Liver (tissue), 9 donors: ENCODE results near the gene PLK3. TPM values are rescaled to one million over a fixed set of nuclear protein-coding genes. Genes with fewer than 3 reads are reported as not detected.

Source experiments
- DNase-seq: peaks from one replicate; pipeline ENCODE4 v3.0.0-alpha.2; 2017; ENCODE audit warnings: low spot score
- H3K27ac ChIP-seq, 2 donors: one replicate each; pipeline ENCODE4 v1.7.0; 2013; ENCODE audit warnings: inconsistent platforms in 2 of 2, low read length in 2 of 2, control low read depth in 1 of 2, low read depth in 1 of 2, mild to moderate bottlenecking in 1 of 2
- H3K27me3 ChIP-seq, 4 donors: one replicate each; pipeline versions ENCODE4 v1.6.1 to v1.7.0; 2013; ENCODE audit warnings: low read length in 3 of 4, inconsistent platforms in 1 of 4, mild to moderate bottlenecking in 1 of 4, moderate library complexity in 1 of 4; ENCODE audit not compliant: control insufficient read depth in 4 of 4, insufficient read depth in 4 of 4
- H3K36me3 ChIP-seq, 4 donors: one replicate each; pipeline versions ENCODE4 v1.6.1 to v1.7.0; 2013; ENCODE audit warnings: low read length in 3 of 4, mild to moderate bottlenecking in 3 of 4, low read depth in 1 of 4, moderate library complexity in 1 of 4; ENCODE audit not compliant: control insufficient read depth in 4 of 4, insufficient read depth in 3 of 4
- H3K4me1 ChIP-seq, 4 donors: one replicate each; pipeline versions ENCODE4 v1.6.1 to v1.7.0; 2013; ENCODE audit warnings: low read length in 3 of 4, mild to moderate bottlenecking in 3 of 4, moderate library complexity in 1 of 4; ENCODE audit not compliant: control insufficient read depth in 4 of 4, insufficient read depth in 4 of 4
- H3K4me3 ChIP-seq, 3 donors: one replicate each; pipeline versions ENCODE4 v1.6.1 to v1.7.0; 2013; ENCODE audit warnings: low read length in 3 of 3, control low read depth in 1 of 3, low read depth in 1 of 3, mild to moderate bottlenecking in 1 of 3
- H3K9ac ChIP-seq, 2 donors: one replicate each; pipeline ENCODE4 v1.7.0; 2013; ENCODE audit warnings: low read length in 2 of 2, mild to moderate bottlenecking in 2 of 2, moderate library complexity in 2 of 2, control low read depth in 1 of 2, low read depth in 1 of 2
- H3K9me3 ChIP-seq, 4 donors: one replicate each; pipeline versions ENCODE4 v1.6.1 to v1.7.0; 2013; ENCODE audit warnings: low read length in 3 of 4; ENCODE audit not compliant: control insufficient read depth in 4 of 4
- FOXA1 ChIP-seq: IDR thresholded peaks from 2 replicates; pipeline ENCODE4 v1.6.1; 2016; ENCODE audit warnings: antibody characterized with exemption
- FOXA2 ChIP-seq: IDR thresholded peaks from 2 replicates; pipeline ENCODE4 v1.6.1; 2016; ENCODE audit warnings: antibody characterized with exemption
- GABPA ChIP-seq, 2 donors: IDR thresholded peaks in 1 of 2; conservative IDR thresholded peaks in 1 of 2; 2 replicates each; pipeline ENCODE4 v1.6.1; 2016; ENCODE audit warnings: antibody characterized with exemption in 2 of 2, mild to moderate bottlenecking in 1 of 2, moderate library complexity in 1 of 2
- HNF4G ChIP-seq: IDR thresholded peaks from 2 replicates; pipeline ENCODE4 v1.6.1; 2016; ENCODE audit warnings: antibody characterized with exemption
- JUND ChIP-seq, 2 donors: IDR thresholded peaks; 2 replicates each; pipeline ENCODE4 v1.6.1; 2016; ENCODE audit warnings: antibody characterized with exemption in 2 of 2
- NR2F2 ChIP-seq: IDR thresholded peaks from 2 replicates; pipeline ENCODE4 v1.6.1; 2016; ENCODE audit warnings: antibody characterized with exemption
- RXRA ChIP-seq, 2 donors: IDR thresholded peaks; 2 replicates each; pipeline ENCODE4 v1.6.1; 2017 to 2018; ENCODE audit warnings: antibody characterized with exemption in 2 of 2, mild to moderate bottlenecking in 1 of 2
- SP1 ChIP-seq: IDR thresholded peaks from 2 replicates; pipeline ENCODE4 v1.6.1; 2018; ENCODE audit warnings: antibody characterized with exemption, mild to moderate bottlenecking
- TAF1 ChIP-seq: conservative IDR thresholded peaks from 2 replicates; pipeline ENCODE4 v1.6.1; 2016; ENCODE audit warnings: antibody characterized with exemption, mild to moderate bottlenecking
- YY1 ChIP-seq: IDR thresholded peaks from 2 replicates; pipeline ENCODE4 v1.6.1; 2016; ENCODE audit warnings: antibody characterized with exemption, mild to moderate bottlenecking
- WGBS: extraction: QIAGEN DNeasy Blood & Tissue Kit; methylation state at CpG from one replicate; pipeline ENCODE4 v1.1.7; 2013; 5-methylcytosine and 5-hydroxymethylcytosine counted together
- polyA plus RNA-seq, 2 donors: library from polyadenylated mRNA; stranded (reverse) in 1 of 2; unstranded in 1 of 2; fragments of 200-250 nt in 1 of 2; fragments of >200 nt in 1 of 2; fragmentation: Nextera tagmentation in 1 of 2; extraction: Ambion mirVana in 1 of 2; gene quantifications; one replicate each; pipeline versions ENCODE4 v1.2.1 to v1.2.3, GENCODE V29; 2013 to 2015
- total RNA-seq, 2 donors: library from RNA; depleted of rRNA; stranded (reverse); fragments of >200 nt; gene quantifications; one replicate each; pipeline ENCODE4 v1.2.3, GENCODE V29; 2014
- TF ChIP-seq, protein P1 (sequence below): fragments of 150-350 bp; IDR thresholded peaks from 2 replicates; pipeline ENCODE4 v1.5.1; 2017; ENCODE audit warnings: improper control_type of control experiment, low read depth, low read length; ENCODE audit not compliant: missing input control
- TF ChIP-seq, protein P2 (sequence below): IDR thresholded peaks from 2 replicates; pipeline ENCODE4 v1.6.1; 2016; ENCODE audit warnings: antibody characterized with exemption
- TF ChIP-seq, protein P3 (sequence below): IDR thresholded peaks from 2 replicates; pipeline ENCODE4 v1.6.1; 2016; ENCODE audit warnings: antibody characterized with exemption
- TF ChIP-seq, protein P4 (sequence below): IDR thresholded peaks from 2 replicates; pipeline ENCODE4 v1.6.1; 2016; ENCODE audit warnings: antibody characterized with exemption, mild to moderate bottlenecking
- TF ChIP-seq, protein P5 (sequence below): IDR thresholded peaks from 2 replicates; pipeline ENCODE4 v1.6.1; 2016; ENCODE audit warnings: antibody characterized with exemption
- donor health status: healthy.
- donor health status: healthy.
- donor health status: healthy.
- donor health status: healthy.
- donor health status: healthy.

The PLK3 gene
- total and polyA plus RNA-seq, 4 donors = 1.5 to 5.7 (median 2.3) TPM

DNA sequence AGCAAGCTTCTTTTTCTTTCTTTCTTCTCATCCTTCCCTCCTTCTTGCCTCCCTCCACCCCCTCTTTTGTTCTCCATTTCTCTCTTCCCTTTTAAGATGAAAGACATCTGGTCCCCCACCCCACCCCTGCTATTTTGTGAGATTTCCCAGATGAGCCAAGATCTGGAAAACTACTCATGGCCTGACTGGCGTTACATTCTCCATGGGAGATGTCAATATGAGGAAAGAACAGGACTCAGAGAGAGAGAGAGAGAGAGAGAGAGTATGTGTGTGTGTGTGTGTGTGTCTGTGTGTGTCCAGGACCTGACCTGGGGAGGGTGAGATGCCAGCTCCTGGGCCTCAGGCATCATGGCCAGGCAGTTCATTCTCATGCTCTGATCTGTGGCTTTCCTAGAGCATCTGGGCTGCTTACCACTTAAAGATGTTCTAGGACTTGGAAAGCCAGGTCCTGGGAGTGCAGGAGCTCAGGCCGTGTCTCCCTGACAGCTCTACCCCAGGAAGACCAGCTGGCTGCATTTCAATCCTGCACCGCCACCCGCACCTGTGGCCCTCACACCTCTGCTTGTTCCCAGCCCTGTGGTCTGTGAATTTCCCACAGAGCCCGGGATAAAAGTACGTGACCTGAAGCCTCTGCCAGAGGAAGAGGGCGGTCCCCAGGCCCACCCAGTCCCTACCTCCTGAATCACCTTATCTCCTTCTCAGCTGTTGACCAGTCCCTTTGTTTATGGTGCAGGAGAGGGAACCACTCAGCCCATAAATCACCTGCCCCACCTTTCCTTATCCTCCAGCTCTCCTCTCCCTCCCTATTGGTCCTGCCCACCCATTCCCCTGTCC, 9.0 kb upstream of the PLK3 start:
- no peaks in the 10 kb centered on the region for H3K36me3 ChIP-seq
- H3K27me3 ChIP-seq = no peaks in the 10 kb centered on the region
- H3K4me3 ChIP-seq = no peak overlapping the region
- no peak for DNase-seq
- TF ChIP-seq, protein P1, sequence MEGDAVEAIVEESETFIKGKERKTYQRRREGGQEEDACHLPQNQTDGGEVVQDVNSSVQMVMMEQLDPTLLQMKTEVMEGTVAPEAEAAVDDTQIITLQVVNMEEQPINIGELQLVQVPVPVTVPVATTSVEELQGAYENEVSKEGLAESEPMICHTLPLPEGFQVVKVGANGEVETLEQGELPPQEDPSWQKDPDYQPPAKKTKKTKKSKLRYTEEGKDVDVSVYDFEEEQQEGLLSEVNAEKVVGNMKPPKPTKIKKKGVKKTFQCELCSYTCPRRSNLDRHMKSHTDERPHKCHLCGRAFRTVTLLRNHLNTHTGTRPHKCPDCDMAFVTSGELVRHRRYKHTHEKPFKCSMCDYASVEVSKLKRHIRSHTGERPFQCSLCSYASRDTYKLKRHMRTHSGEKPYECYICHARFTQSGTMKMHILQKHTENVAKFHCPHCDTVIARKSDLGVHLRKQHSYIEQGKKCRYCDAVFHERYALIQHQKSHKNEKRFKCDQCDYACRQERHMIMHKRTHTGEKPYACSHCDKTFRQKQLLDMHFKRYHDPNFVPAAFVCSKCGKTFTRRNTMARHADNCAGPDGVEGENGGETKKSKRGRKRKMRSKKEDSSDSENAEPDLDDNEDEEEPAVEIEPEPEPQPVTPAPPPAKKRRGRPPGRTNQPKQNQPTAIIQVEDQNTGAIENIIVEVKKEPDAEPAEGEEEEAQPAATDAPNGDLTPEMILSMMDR = no peak
- TF ChIP-seq SP1 = no peak
- TF ChIP-seq JUND (IDR thresholded peaks at IDR 0.05) = no peak
- TF ChIP-seq, protein P2, sequence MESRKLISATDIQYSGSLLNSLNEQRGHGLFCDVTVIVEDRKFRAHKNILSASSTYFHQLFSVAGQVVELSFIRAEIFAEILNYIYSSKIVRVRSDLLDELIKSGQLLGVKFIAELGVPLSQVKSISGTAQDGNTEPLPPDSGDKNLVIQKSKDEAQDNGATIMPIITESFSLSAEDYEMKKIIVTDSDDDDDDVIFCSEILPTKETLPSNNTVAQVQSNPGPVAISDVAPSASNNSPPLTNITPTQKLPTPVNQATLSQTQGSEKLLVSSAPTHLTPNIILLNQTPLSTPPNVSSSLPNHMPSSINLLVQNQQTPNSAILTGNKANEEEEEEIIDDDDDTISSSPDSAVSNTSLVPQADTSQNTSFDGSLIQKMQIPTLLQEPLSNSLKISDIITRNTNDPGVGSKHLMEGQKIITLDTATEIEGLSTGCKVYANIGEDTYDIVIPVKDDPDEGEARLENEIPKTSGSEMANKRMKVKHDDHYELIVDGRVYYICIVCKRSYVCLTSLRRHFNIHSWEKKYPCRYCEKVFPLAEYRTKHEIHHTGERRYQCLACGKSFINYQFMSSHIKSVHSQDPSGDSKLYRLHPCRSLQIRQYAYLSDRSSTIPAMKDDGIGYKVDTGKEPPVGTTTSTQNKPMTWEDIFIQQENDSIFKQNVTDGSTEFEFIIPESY = no peak
- no peak for TF ChIP-seq TAF1
- TF ChIP-seq HNF4G = no peak
- TF ChIP-seq RXRA (IDR thresholded peaks at IDR 0.05) = no peak
- TF ChIP-seq, protein P3, sequence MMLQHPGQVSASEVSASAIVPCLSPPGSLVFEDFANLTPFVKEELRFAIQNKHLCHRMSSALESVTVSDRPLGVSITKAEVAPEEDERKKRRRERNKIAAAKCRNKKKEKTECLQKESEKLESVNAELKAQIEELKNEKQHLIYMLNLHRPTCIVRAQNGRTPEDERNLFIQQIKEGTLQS = no peak
- no peak for TF ChIP-seq NR2F2
- TF ChIP-seq, protein P4, sequence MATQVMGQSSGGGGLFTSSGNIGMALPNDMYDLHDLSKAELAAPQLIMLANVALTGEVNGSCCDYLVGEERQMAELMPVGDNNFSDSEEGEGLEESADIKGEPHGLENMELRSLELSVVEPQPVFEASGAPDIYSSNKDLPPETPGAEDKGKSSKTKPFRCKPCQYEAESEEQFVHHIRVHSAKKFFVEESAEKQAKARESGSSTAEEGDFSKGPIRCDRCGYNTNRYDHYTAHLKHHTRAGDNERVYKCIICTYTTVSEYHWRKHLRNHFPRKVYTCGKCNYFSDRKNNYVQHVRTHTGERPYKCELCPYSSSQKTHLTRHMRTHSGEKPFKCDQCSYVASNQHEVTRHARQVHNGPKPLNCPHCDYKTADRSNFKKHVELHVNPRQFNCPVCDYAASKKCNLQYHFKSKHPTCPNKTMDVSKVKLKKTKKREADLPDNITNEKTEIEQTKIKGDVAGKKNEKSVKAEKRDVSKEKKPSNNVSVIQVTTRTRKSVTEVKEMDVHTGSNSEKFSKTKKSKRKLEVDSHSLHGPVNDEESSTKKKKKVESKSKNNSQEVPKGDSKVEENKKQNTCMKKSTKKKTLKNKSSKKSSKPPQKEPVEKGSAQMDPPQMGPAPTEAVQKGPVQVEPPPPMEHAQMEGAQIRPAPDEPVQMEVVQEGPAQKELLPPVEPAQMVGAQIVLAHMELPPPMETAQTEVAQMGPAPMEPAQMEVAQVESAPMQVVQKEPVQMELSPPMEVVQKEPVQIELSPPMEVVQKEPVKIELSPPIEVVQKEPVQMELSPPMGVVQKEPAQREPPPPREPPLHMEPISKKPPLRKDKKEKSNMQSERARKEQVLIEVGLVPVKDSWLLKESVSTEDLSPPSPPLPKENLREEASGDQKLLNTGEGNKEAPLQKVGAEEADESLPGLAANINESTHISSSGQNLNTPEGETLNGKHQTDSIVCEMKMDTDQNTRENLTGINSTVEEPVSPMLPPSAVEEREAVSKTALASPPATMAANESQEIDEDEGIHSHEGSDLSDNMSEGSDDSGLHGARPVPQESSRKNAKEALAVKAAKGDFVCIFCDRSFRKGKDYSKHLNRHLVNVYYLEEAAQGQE = no peak
- TF ChIP-seq FOXA2 = no peak
- TF ChIP-seq FOXA1 = no peak
- TF ChIP-seq, protein P5, sequence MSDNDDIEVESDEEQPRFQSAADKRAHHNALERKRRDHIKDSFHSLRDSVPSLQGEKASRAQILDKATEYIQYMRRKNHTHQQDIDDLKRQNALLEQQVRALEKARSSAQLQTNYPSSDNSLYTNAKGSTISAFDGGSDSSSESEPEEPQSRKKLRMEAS = no peak
- TF ChIP-seq YY1 = no peak
- TF ChIP-seq GABPA (IDR thresholded peaks at IDR 0.05 in 1 of 2, conservative IDR thresholded peaks at IDR 0.05 in 1 of 2) = no peak
- H3K9ac ChIP-seq = no peak overlapping the region
- H3K27ac ChIP-seq = no peak overlapping the region
- H3K9me3 ChIP-seq = no peaks in the 10 kb centered on the region
- 67% methylated on average over 7 of the region's 7 CpGs for WGBS
- peaks cover 0 to 4% (median 1%) of the 10 kb centered on the region in 4 donors for H3K4me1 ChIP-seq
